Left colon (tissue), 2 donors: ENCODE measurements around the gene SRP68. TPM values are rescaled to one million over a fixed set of nuclear protein-coding genes. Genes with fewer than 3 reads are reported as not detected.
A peak's percentile ranks its signal among the peaks of the same experiment; 100 is the strongest.

Experiments
- ATAC-seq: fragments of 200-7000 bp; cut with Tn5 transposase; one replicate; pipeline ENCODE4 v1.9.1; 2020; ENCODE audit warnings: mild to moderate bottlenecking, moderate library complexity
- DNase-seq, 2 donors: peaks; one replicate each; pipeline ENCODE4 v3.0.0-alpha.2; 2020
- intact Hi-C, 2 donors: fragments of 100-400 bp; cut with DNase I in 1 of 2; cut with micrococcal nuclease in 1 of 2; formaldehyde crosslinking; loops; one replicate each; pipeline versions ENCODE4 v1.11.2 to v1.14.0; 2022; cut with DNase I, micrococcal nuclease
- total RNA-seq, 2 donors: library from RNA; stranded (reverse); fragmentation: NEBNext Ultra II Directional; extraction: Animal tissue kit (Norgen Biotek cat#: 25700); gene quantifications; one replicate each; pipeline ENCODE4 v1.2.1, GENCODE V29; 2021
- donor health status: DM: no; HTN: no; CAD: no.
- donor health status: DM: yes; HTN: yes; CAD: no.

The SRP68 gene
- total RNA-seq, 2 donors from 2014 or later = 49.9 to 56.5 TPM

- ATAC-seq (no peak), DNase-seq (no peak)
- intact Hi-C loops = no loop called here
Observed at GRCh38 chr17:76091526-76092286, 19.4 kb upstream of the SRP68 start.

- ATAC-seq (no peak), DNase-seq (no peak)
- intact Hi-C loops = no loop called here
Observed at GRCh38 chr17:76090517-76091129, 18.3 kb upstream of the SRP68 start.

- DNase-seq (no peak), ATAC-seq (no peak)
- intact Hi-C loops = no loop called here
Observed at GRCh38 chr17:76089680-76090516, 17.6 kb upstream of the SRP68 start.

GRCh38 chr17:76088868-76089576 lies 16.7 kb upstream of the SRP68 start:
- no peak for DNase-seq
- intact Hi-C loops = no loop called here
- ATAC-seq = no peak

GRCh38 chr17:76088041-76088867 lies 15.9 kb upstream of the SRP68 start:
- intact Hi-C loops = no loop called here
- DNase-seq (no peak), ATAC-seq (no peak)

GRCh38 chr17:76087531-76087930 lies 15.2 kb upstream of the SRP68 start:
- ATAC-seq (no peak), DNase-seq (no peak)
- intact Hi-C loops = no loop called here

- ATAC-seq (no peak), DNase-seq (no peak)
- intact Hi-C loops = no loop called here
Observed at GRCh38 chr17:76086384-76086783, 14.1 kb upstream of the SRP68 start.

- DNase-seq (no peak), ATAC-seq (no peak)
- intact Hi-C loops = no loop called here
Observed at GRCh38 chr17:76085731-76086366, 13.5 kb upstream of the SRP68 start.

- ATAC-seq (no peak), DNase-seq (no peak)
- intact Hi-C loops = no loop called here
Observed at GRCh38 chr17:76085066-76085730, 12.9 kb upstream of the SRP68 start.

- DNase-seq (no peak), ATAC-seq (no peak)
- intact Hi-C loops = no loop called here
Observed at GRCh38 chr17:76083536-76084182, 11.3 kb upstream of the SRP68 start.

- peak in 1 of 2 donors; percentile 17 for DNase-seq
- no peak for ATAC-seq
- intact Hi-C loops = no loop called here
Observed at GRCh38 chr17:76082326-76083251, 10.3 kb upstream of the SRP68 start.

GRCh38 chr17:76081295-76082210 lies 9.2 kb upstream of the SRP68 start:
- peak; percentile 14 for ATAC-seq
- intact Hi-C loops = no loop called here
- DNase-seq = no peak

GRCh38 chr17:76080768-76081287 lies 8.5 kb upstream of the SRP68 start:
- ATAC-seq = peak; percentile 10

GRCh38 chr17:76079956-76080767 lies 7.8 kb upstream of the SRP68 start:
- intact Hi-C loops = no loop called here
- DNase-seq (no peak), ATAC-seq (peak; percentile 6)

More at GRCh38 chr17:76080768-76081287, 8.5 kb upstream of the SRP68 start:
- intact Hi-C loops = no loop called here
- no peak for DNase-seq
